IMR-90 (cell line): ENCODE measurements around the gene FA2H. TPM values are rescaled to one million over a fixed set of nuclear protein-coding genes. Genes with fewer than 3 reads are reported as not detected.

Experiments used
- ATAC-seq: fragments of 200-7000 bp; cut with Tn5 transposase; 2 replicates; pipeline ENCODE4 v1.9.1; 2020; ENCODE audit warnings: low read depth, mild to moderate bottlenecking, moderate library complexity
- BruUV-seq: library from RNA; stranded (reverse); fragments of 400-500 nt; replicated peaks from 2 replicates; lab custom pipeline; 2021; lab: Mats Ljungman, UMichigan
- CTCF ChIA-PET: fragments of 300-600 bp; formaldehyde crosslinking; extraction: SDS; loops from one replicate; lab custom pipeline; 2021; ENCODE audit warnings: antibody characterized with exemption; lab: Yijun Ruan, JAX
- POLR2A ChIA-PET: fragments of 300-600 bp; sonication (Branson Sonifier 250); formaldehyde crosslinking; loops from one replicate; lab custom pipeline; 2022; ENCODE audit warnings: antibody characterized with exemption; ENCODE audit not compliant: unreplicated experiment; lab: Charles Lee
- DNase-seq: peaks from one replicate; pipeline ENCODE4 v3.0.0; 2013
- H2AFZ ChIP-seq: replicated peaks from 2 replicates; pipeline ENCODE3; 2013; ENCODE audit warnings: low read length, mild to moderate bottlenecking; ENCODE audit not compliant: poor library complexity
- H2AK5ac ChIP-seq: 2 replicates; pipeline ENCODE4 v1.6.1; 2013; ENCODE audit warnings: low read depth, low read length, inconsistent platforms
- H2AK9ac ChIP-seq: replicated peaks from 2 replicates; pipeline ENCODE3; 2013; ENCODE audit warnings: mild to moderate bottlenecking, low read depth, low read length, moderate library complexity; ENCODE audit not compliant: poor library complexity
- H2BK120ac ChIP-seq: 2 replicates; pipeline ENCODE4 v1.6.1; 2013; ENCODE audit warnings: low read depth, low read length, inconsistent platforms
- H2BK15ac ChIP-seq: 3 replicates; pipeline ENCODE4 v1.6.1; 2013; ENCODE audit warnings: low read depth, low read length, inconsistent platforms
- H2BK20ac ChIP-seq: 2 replicates; pipeline ENCODE4 v1.6.1; 2013; ENCODE audit warnings: low read depth, mild to moderate bottlenecking, inconsistent platforms, low read length, moderate library complexity
- H2BK5ac ChIP-seq: 2 replicates; pipeline ENCODE4 v1.6.1; 2013; ENCODE audit warnings: mild to moderate bottlenecking, low read depth, low read length, inconsistent platforms; ENCODE audit not compliant: poor library complexity, severe bottlenecking
- H3K14ac ChIP-seq: replicated peaks from 2 replicates; pipeline ENCODE4 v1.6.1; 2013; ENCODE audit warnings: low read depth, low read length, inconsistent platforms
- H3K18ac ChIP-seq: 2 replicates; pipeline ENCODE4 v1.6.1; 2013; ENCODE audit warnings: low read depth, low read length, control low read depth
- H3K23ac ChIP-seq: 2 replicates; pipeline ENCODE4 v1.6.1; 2013; ENCODE audit warnings: low read depth, low read length, inconsistent platforms
- H3K27ac ChIP-seq: 2 replicates; pipeline ENCODE4 v1.5.1; 2013; ENCODE audit warnings: mild to moderate bottlenecking, control low read depth, low read length; ENCODE audit not compliant: insufficient read depth
- H3K27me3 ChIP-seq: 2 replicates; pipeline ENCODE4 v1.6.1; 2013; ENCODE audit warnings: low read length; ENCODE audit not compliant: control insufficient read depth, insufficient read depth
- H3K36me3 ChIP-seq: 2 replicates; pipeline ENCODE4 v1.6.1; 2013; ENCODE audit warnings: low read length, mixed read lengths; ENCODE audit not compliant: control insufficient read depth, insufficient read depth
- H3K4ac ChIP-seq: 2 replicates; pipeline ENCODE4 v1.6.1; 2013; ENCODE audit warnings: low read depth, low read length, inconsistent platforms
- H3K4me1 ChIP-seq: 2 replicates; pipeline ENCODE4 v1.6.1; 2013; ENCODE audit warnings: low read length, mixed read lengths; ENCODE audit not compliant: control insufficient read depth, insufficient read depth
- H3K4me2 ChIP-seq: 2 replicates; pipeline ENCODE4 v1.6.1; 2013; ENCODE audit warnings: low read depth, mild to moderate bottlenecking, control low read depth, low read length, moderate library complexity
- H3K4me3 ChIP-seq: 2 replicates; pipeline ENCODE4 v1.5.1; 2013; ENCODE audit warnings: low read depth, mild to moderate bottlenecking, control low read depth, low read length, moderate library complexity; ENCODE audit not compliant: insufficient read depth
- H3K56ac ChIP-seq: 2 replicates; pipeline ENCODE4 v1.6.1; 2013; ENCODE audit warnings: low read length, inconsistent platforms; ENCODE audit not compliant: insufficient read depth; ENCODE audit errors: extremely low read depth
- H3K79me1 ChIP-seq, 2 experiments: 2 replicates each; pipeline ENCODE4 v1.6.1; 2013; ENCODE audit warnings: low read length in 2 of 2, inconsistent platforms in 1 of 2, low read depth in 1 of 2
- H3K9ac ChIP-seq: 2 replicates; pipeline ENCODE4 v1.6.1; 2013; ENCODE audit warnings: low read depth, low read length, control low read depth
- H3K9me1 ChIP-seq: 2 replicates; pipeline ENCODE4 v1.6.1; 2013; ENCODE audit warnings: low read length, inconsistent platforms; ENCODE audit not compliant: insufficient read depth
- H3K9me3 ChIP-seq: 2 replicates; pipeline ENCODE4 v1.6.1; 2013; ENCODE audit warnings: low read length; ENCODE audit not compliant: control insufficient read depth, insufficient read depth
- H4K20me1 ChIP-seq: 2 replicates; pipeline ENCODE4 v1.6.1; 2013; ENCODE audit warnings: low read length, inconsistent platforms; ENCODE audit not compliant: insufficient read depth
- H4K5ac ChIP-seq: 2 replicates; pipeline ENCODE4 v1.6.1; 2013; ENCODE audit warnings: mild to moderate bottlenecking, low read depth, low read length, control low read depth
- H4K8ac ChIP-seq, 2 experiments: 2 replicates each; pipeline ENCODE4 v1.6.1; 2013; ENCODE audit warnings: low read depth in 2 of 2, low read length in 2 of 2, control low read depth in 1 of 2, inconsistent platforms in 1 of 2
- H4K91ac ChIP-seq: 2 replicates; pipeline ENCODE4 v1.6.1; 2013; ENCODE audit warnings: low read depth, low read length, inconsistent platforms; ENCODE audit not compliant: insufficient read depth
- BHLHE40 ChIP-seq: fragments of 150-350 bp; IDR thresholded peaks from 2 replicates; pipeline ENCODE4 v1.6.1; 2016; ENCODE audit warnings: mild to moderate bottlenecking, low read depth, low read length
- CEBPB ChIP-seq: IDR thresholded peaks from 2 replicates; pipeline ENCODE4 v1.6.1; 2012; ENCODE audit warnings: low read depth, low read length, improper control_type of control experiment
- CHD1 ChIP-seq: IDR thresholded peaks from 2 replicates; pipeline ENCODE4 v1.6.1; 2012; ENCODE audit warnings: low read depth, low read length, improper control_type of control experiment
- ELK1 ChIP-seq: fragments of 150-350 bp; IDR thresholded peaks from 2 replicates; pipeline ENCODE4 v1.6.1; 2016; ENCODE audit warnings: low read depth, mild to moderate bottlenecking, low read length, moderate library complexity, borderline replicate concordance
- FOS ChIP-seq: fragments of 150-350 bp; IDR thresholded peaks from 2 replicates; pipeline ENCODE4 v1.6.1; 2016; ENCODE audit warnings: low read depth, low read length
- MAFK ChIP-seq: IDR thresholded peaks from 2 replicates; pipeline ENCODE4 v1.6.1; 2012; ENCODE audit warnings: low read depth, low read length, improper control_type of control experiment
- MAZ ChIP-seq: IDR thresholded peaks from 2 replicates; pipeline ENCODE4 v1.6.1; 2012; ENCODE audit warnings: low read depth, mild to moderate bottlenecking, low read length, improper control_type of control experiment, moderate library complexity, borderline replicate concordance
- MXI1 ChIP-seq: IDR thresholded peaks from 2 replicates; pipeline ENCODE4 v1.6.1; 2012; ENCODE audit warnings: low read depth, mild to moderate bottlenecking, low read length, moderate library complexity, borderline replicate concordance
- NFE2L2 ChIP-seq: fragments of 150-350 bp; IDR thresholded peaks from 2 replicates; pipeline ENCODE4 v1.6.1; 2016; ENCODE audit warnings: low read depth, mild to moderate bottlenecking, low read length
- POLR2A ChIP-seq: IDR thresholded peaks from 2 replicates; pipeline ENCODE4 v1.6.1; 2012; ENCODE audit warnings: mild to moderate bottlenecking, low read depth, low read length
- RAD21 ChIP-seq: IDR thresholded peaks from 2 replicates; pipeline ENCODE4 v1.6.1; 2012; ENCODE audit warnings: low read length, improper control_type of control experiment
- RCOR1 ChIP-seq: IDR thresholded peaks from 2 replicates; pipeline ENCODE4 v1.6.1; 2012; ENCODE audit warnings: mild to moderate bottlenecking, low read length, improper control_type of control experiment; ENCODE audit not compliant: insufficient replicate concordance
- RFX5 ChIP-seq: IDR thresholded peaks from 2 replicates; pipeline ENCODE4 v1.8.0; 2012; ENCODE audit warnings: low read depth, mild to moderate bottlenecking, low read length, moderate library complexity
- SMC3 ChIP-seq: fragments of 150-350 bp; IDR thresholded peaks from 2 replicates; pipeline ENCODE4 v1.6.1; 2016; ENCODE audit warnings: low read depth, mild to moderate bottlenecking, antibody characterized with exemption, low read length, moderate library complexity
- WGBS, 2 experiments: methylation state at CpG; one replicate each; pipeline versions ENCODE4 v1.1.5 to v1.1.7; 2013; ENCODE audit warnings: missing lambda C conversion rate in 2 of 2; ENCODE audit not compliant: insufficient read length in 1 of 2; ENCODE audit errors: extremely low coverage in 2 of 2; 5-methylcytosine and 5-hydroxymethylcytosine counted together
- dilution Hi-C: fragments of 300-500 bp; cut with HindIII; formaldehyde crosslinking; loops from one replicate; pipeline ENCODE4 v1.14.3; 2018; ENCODE audit warnings: low sequenced_read_pairs; ENCODE audit not compliant: unreplicated experiment
- in situ Hi-C: fragments of 300-500 bp; cut with MboI; formaldehyde crosslinking; loops from 3 replicates; pipeline ENCODE4 v1.14.3; 2019; ENCODE audit warnings: low sequenced_read_pairs, inconsistent platforms, mixed read lengths
- intact Hi-C: fragments of 100-400 bp; cut with micrococcal nuclease; formaldehyde crosslinking; loops from 2 replicates; pipeline ENCODE4 v1.10.0; 2022
- polyA plus RNA-seq, 3 experiments: library from polyadenylated mRNA; depleted of rRNA; stranded (reverse); fragments of >200 nt; gene quantifications; 2 replicates each; pipeline ENCODE4 v1.2.3, GENCODE V29; 2012; ENCODE audit warnings: low replicate concordance in 1 of 3
- total RNA-seq: library from RNA; depleted of rRNA; stranded (reverse); fragments of >200 nt; gene quantifications from 2 replicates; pipeline ENCODE4 v1.2.3, GENCODE V29; 2012

Gene FA2H
- total and polyA plus RNA-seq, 2 of the 4 experiments (the other 2 are of a cell fraction): not detected

GRCh38 chr16:74718741-74719610 is 55.6 kb downstream of the FA2H start:
- no peak for ATAC-seq
- dilution Hi-C loops (no loop called here), in situ Hi-C loops (loop anchor here (5.0 kb wide), 1 partner anchor 138 kb away; no protein-coding TSS in a partner anchor), intact Hi-C loops (no loop called here)
- Histone ChIP-seq H3K9me1 (no peaks in the 10 kb centered on the region), H2AK5ac (no peak overlapping the region), H3K36me3 (no peaks in the 10 kb centered on the region), H3K18ac (no peak overlapping the region), H3K4me3 (no peak overlapping the region), H3K4ac (no peak overlapping the region), H3K14ac (no peak overlapping the region), H2BK20ac (no peak overlapping the region), H3K27me3 (peaks cover 13% of the 10 kb centered on the region; the same call in 1 of the 2 replicates), H2AK9ac (peak overlapping the region; percentile 13), H2AFZ (peak overlapping the region; percentile 14), H4K5ac (no peak overlapping the region), H3K79me1 (no peaks in the 10 kb centered on the region), H3K56ac (no peak overlapping the region), H2BK5ac (no peak overlapping the region), H3K9ac (no peak overlapping the region), H4K20me1 (no peaks in the 10 kb centered on the region), H3K9me3 (no peaks in the 10 kb centered on the region), H3K27ac (no peak overlapping the region), H2BK120ac (no peak overlapping the region), H2BK15ac (no peak overlapping the region), H4K8ac (no peak overlapping the region), H3K23ac (no peak overlapping the region), H3K4me1 (no peaks in the 10 kb centered on the region), H4K91ac (no peak overlapping the region), H3K4me2 (no peak overlapping the region)
- 88% methylated on average over 10 of the region's 27 CpGs; no CpG with 5 or more reads in 1 of the 2 experiments for WGBS, 2 experiments
- CTCF ChIA-PET: no interaction called here
- POLR2A ChIA-PET: no interaction called here
- no peak for DNase-seq
- TF ChIP-seq RFX5: no peak
- TF ChIP-seq FOS: no peak
- no peak for TF ChIP-seq BHLHE40
- TF ChIP-seq CHD1: no peak
- no peak for TF ChIP-seq SMC3
- no peak for TF ChIP-seq NFE2L2
- TF ChIP-seq RAD21: no peak
- no peak for TF ChIP-seq POLR2A
- TF ChIP-seq CEBPB: no peak
- no peak for TF ChIP-seq ELK1
- no peak for TF ChIP-seq MAZ
- TF ChIP-seq MAFK: no peak
- TF ChIP-seq RCOR1: no peak
- no peak for TF ChIP-seq MXI1
- BruUV-seq: no TSS peak
